ENCODE measurements around the gene NMNAT2. TPM values are rescaled to one million over a fixed set of nuclear protein-coding genes. Genes with fewer than 3 reads are reported as not detected.

NMNAT2 gene
- polyA plus RNA-seq, 1 experiment, result 0.19 TPM

DNA sequence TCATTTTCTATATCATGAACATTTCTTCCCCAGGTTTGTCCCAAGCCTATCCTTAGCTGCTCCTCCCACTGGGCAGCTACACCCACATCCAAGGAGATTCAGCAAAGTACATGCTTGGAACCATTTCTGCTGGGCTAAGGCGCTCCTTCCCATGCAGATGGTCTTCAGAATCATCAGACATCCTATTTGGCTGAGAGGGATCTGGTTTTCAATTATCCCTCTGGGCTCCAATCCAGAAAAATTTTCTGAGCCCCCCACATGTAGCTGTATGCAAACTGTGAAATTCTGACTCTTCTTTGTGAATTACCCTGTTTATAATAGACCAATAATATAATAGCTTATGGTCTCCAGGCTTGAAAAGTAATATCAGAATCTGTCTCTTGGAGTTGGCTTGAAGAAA, 132.9 kb downstream of the NMNAT2 start:
- CTCF ChIA-PET, result interaction anchor here (0.6 kb wide), 1 partner anchor 253 kb away, joined by 3 read pairs; no protein-coding TSS in a partner anchor
- POLR2A ChIA-PET, result no interaction called here

DNA sequence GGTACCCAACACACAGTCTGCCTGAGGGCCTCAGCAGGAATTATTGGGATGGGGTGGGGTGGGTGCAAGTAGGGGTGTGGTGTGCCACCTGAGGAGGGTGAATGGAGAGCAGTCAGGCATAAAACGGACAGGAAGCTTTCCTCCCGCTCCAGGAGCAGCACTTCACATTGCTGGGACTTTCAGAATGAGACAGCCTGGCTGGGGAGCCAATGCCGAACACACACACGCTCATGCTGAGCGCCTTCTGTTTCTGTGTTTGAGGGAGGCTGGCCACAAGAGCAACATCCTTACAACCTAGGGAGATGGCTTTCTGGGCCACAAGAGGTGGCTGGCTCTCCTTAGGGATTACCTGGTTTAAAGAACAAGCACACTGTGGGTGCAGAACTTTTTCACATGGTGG, 134.1 kb downstream of the NMNAT2 start:
- CTCF ChIA-PET, result interaction anchor here (1.4 kb wide), 1 partner anchor 49 kb away, joined by 5 read pairs; no protein-coding TSS in a partner anchor
- DNase-seq (ENCODE audit: low read depth, low spot score), result no peak
- POLR2A ChIA-PET, result no interaction called here

More for the DNA sequence above, 132.9 kb downstream of the NMNAT2 start:
- no peak overlapping the region for H3K4me3 ChIP-seq (ENCODE audit: low read depth, low read length)
- TF ChIP-seq CTCF (IDR thresholded peaks at IDR 0.05; ENCODE audit: low read depth, low read length), result no peak
- DNase-seq (ENCODE audit: low read depth, low spot score), result no peak
- peaks cover 4% of the 10 kb centered on the region; the same call in 1 of the 2 replicates for H3K9me3 ChIP-seq (ENCODE audit: control insufficient read depth, insufficient read depth, low read length)
- H3K27me3 ChIP-seq (ENCODE audit: control insufficient read depth, insufficient read depth, low read length), result no peaks in the 10 kb centered on the region
- H3K27ac ChIP-seq (ENCODE audit: low read depth, low read length), result no peak overlapping the region

GRCh38 chr1:183283286-183283685, 134.9 kb downstream of the NMNAT2 start:
- ChIA-PET POLR2A (no interaction called here), CTCF (interaction anchor here (0.6 to 1.4 kb wide), 4 partner anchors 32 to 320 kb away, joined by 3 to 5 read pairs (median 3); no protein-coding TSS in a partner anchor)
- no peak for TF ChIP-seq CTCF (IDR thresholded peaks at IDR 0.05; ENCODE audit: low read depth, low read length)
- no peak for DNase-seq (ENCODE audit: low read depth, low spot score)
- Histone ChIP-seq H3K27ac (ENCODE audit: low read depth, low read length) (no peak overlapping the region), H3K27me3 (ENCODE audit: control insufficient read depth, insufficient read depth, low read length) (no peaks in the 10 kb centered on the region), H3K9me3 (ENCODE audit: control insufficient read depth, insufficient read depth, low read length) (peaks cover under 1% of the 10 kb centered on the region; the same call in 1 of the 2 replicates), H3K4me3 (ENCODE audit: low read depth, low read length) (no peak overlapping the region)

More for the DNA sequence above, 134.1 kb downstream of the NMNAT2 start:
- Histone ChIP-seq H3K27ac (ENCODE audit: low read depth, low read length) (no peak overlapping the region), H3K9me3 (ENCODE audit: control insufficient read depth, insufficient read depth, low read length) (peaks cover 4% of the 10 kb centered on the region; the same call in 1 of the 2 replicates), H3K27me3 (ENCODE audit: control insufficient read depth, insufficient read depth, low read length) (no peaks in the 10 kb centered on the region), H3K4me3 (ENCODE audit: low read depth, low read length) (no peak overlapping the region)
- TF ChIP-seq CTCF (IDR thresholded peaks at IDR 0.05; ENCODE audit: low read depth, low read length), result no peak

GRCh38 chr1:183282101-183282855, 135.9 kb downstream of the NMNAT2 start:
- ChIA-PET CTCF (interaction anchor here (0.5 to 3.2 kb wide), 30 partner anchors 8 to 404 kb away, joined by 3 to 27 read pairs (median 4); no protein-coding TSS in a partner anchor), POLR2A (interaction anchor here (0.9 kb wide), 1 partner anchor 47 kb away, joined by 3 read pairs; no protein-coding TSS in a partner anchor)
- no peak for TF ChIP-seq CTCF (IDR thresholded peaks at IDR 0.05; ENCODE audit: low read depth, low read length)
- H3K27ac ChIP-seq (ENCODE audit: low read depth, low read length), result peak overlapping the region; percentile 2
- DNase-seq (ENCODE audit: low read depth, low spot score), result no peak
- H3K27me3 ChIP-seq (ENCODE audit: control insufficient read depth, insufficient read depth, low read length), result no peaks in the 10 kb centered on the region
- no peaks in the 10 kb centered on the region for H3K9me3 ChIP-seq (ENCODE audit: control insufficient read depth, insufficient read depth, low read length)
- no peak overlapping the region for H3K4me3 ChIP-seq (ENCODE audit: low read depth, low read length)

All from AG04450 (cell line).